ENCODE results near the gene PIP5K1B.

GRCh38 chr9:68726489-68726888 is 21.4 kb downstream of the PIP5K1B start:
- TF ChIP-seq CTCF (IDR thresholded peaks at IDR 0.05; ENCODE audit: low read length) (no peak), EZH2 (IDR thresholded peaks at IDR 0.05; ENCODE audit: borderline replicate concordance, low read length) (no peak)
